ENCODE measurements around the gene GABRP. TPM values are rescaled to one million over a fixed set of nuclear protein-coding genes. Genes with fewer than 3 reads are reported as not detected.
"Not testable (repeated sequence)": the region's sequence is repeated elsewhere in the genome, so short reads cannot be mapped to it uniquely, and the experiment has no call there.

GABRP gene
- total RNA-seq, 1 donor from 2014 or later = 0.45 TPM

- peak; percentile 27 for ATAC-seq
- DNase-seq (ENCODE audit: low spot score) = no peak
- intact Hi-C loops (cut with DNase I) = no loop called here
Observed at GRCh38 chr5:170752257-170753215, 31.0 kb upstream of the GABRP start.

- intact Hi-C loops (cut with DNase I) = no loop called here
- DNase-seq (ENCODE audit: low spot score) (no peak), ATAC-seq (no peak)
Observed at GRCh38 chr5:170753311-170753710, 30.2 kb upstream of the GABRP start.

GRCh38 chr5:170754508-170754907 is 29.0 kb upstream of the GABRP start:
- intact Hi-C loops (cut with DNase I); DNase-seq (ENCODE audit: low spot score); ATAC-seq: not testable (repeated sequence)

GRCh38 chr5:170755679-170756456 is 27.7 kb upstream of the GABRP start:
- no peak for DNase-seq (ENCODE audit: low spot score)
- peak; percentile 67 for ATAC-seq
- intact Hi-C loops (cut with DNase I) = no loop called here

GRCh38 chr5:170756691-170757090 is 26.8 kb upstream of the GABRP start:
- intact Hi-C loops (cut with DNase I) = no loop called here
- DNase-seq (ENCODE audit: low spot score) = no peak
- peak; percentile 28 for ATAC-seq

- ATAC-seq = peak; percentile 73
- no peak for DNase-seq (ENCODE audit: low spot score)
- intact Hi-C loops (cut with DNase I) = no loop called here
Observed at GRCh38 chr5:170757182-170757601, 26.3 kb upstream of the GABRP start.

- no peak for ATAC-seq
- no peak for DNase-seq (ENCODE audit: low spot score)
- intact Hi-C loops (cut with DNase I) = no loop called here
Observed at GRCh38 chr5:170757669-170758068, 25.9 kb upstream of the GABRP start.

GRCh38 chr5:170758481-170758880 is 25.0 kb upstream of the GABRP start:
- ATAC-seq = no peak
- intact Hi-C loops (cut with DNase I) = no loop called here

GRCh38 chr5:170760113-170760512 is 23.4 kb upstream of the GABRP start:
- no peak for DNase-seq (ENCODE audit: low spot score)
- intact Hi-C loops (cut with DNase I) = no loop called here
- ATAC-seq = no peak

More at GRCh38 chr5:170758481-170758880, 25.0 kb upstream of the GABRP start:
- DNase-seq (ENCODE audit: low spot score) = no peak

GRCh38 chr5:170761048-170761707 is 22.3 kb upstream of the GABRP start:
- DNase-seq (ENCODE audit: low spot score) (no peak), ATAC-seq (no peak)
- intact Hi-C loops (cut with DNase I) = no loop called here

GRCh38 chr5:170761708-170762066 is 21.8 kb upstream of the GABRP start:
- no peak for ATAC-seq
- intact Hi-C loops (cut with DNase I) = no loop called here

GRCh38 chr5:170762298-170762697 is 21.2 kb upstream of the GABRP start:
- ATAC-seq; intact Hi-C loops (cut with DNase I); DNase-seq (ENCODE audit: low spot score): not testable (repeated sequence)

More at GRCh38 chr5:170761708-170762066, 21.8 kb upstream of the GABRP start:
- DNase-seq (ENCODE audit: low spot score) = no peak

GRCh38 chr5:170765868-170766267 is 17.7 kb upstream of the GABRP start:
- ATAC-seq; DNase-seq (ENCODE audit: low spot score); intact Hi-C loops (cut with DNase I): not testable (repeated sequence)

- DNase-seq (ENCODE audit: low spot score) (no peak), ATAC-seq (no peak)
- intact Hi-C loops (cut with DNase I) = no loop called here
Observed at GRCh38 chr5:170769246-170769645, 14.3 kb upstream of the GABRP start.

GRCh38 chr5:170769898-170770416 is 13.6 kb upstream of the GABRP start:
- ATAC-seq = no peak
- DNase-seq (ENCODE audit: low spot score) = no peak
- intact Hi-C loops (cut with DNase I) = no loop called here

- no peak for DNase-seq (ENCODE audit: low spot score)
- intact Hi-C loops (cut with DNase I) = no loop called here
Observed at GRCh38 chr5:170771496-170771895, 12.0 kb upstream of the GABRP start.

GRCh38 chr5:170773024-170773985 is 10.2 kb upstream of the GABRP start:
- intact Hi-C loops (cut with DNase I) = no loop called here
- DNase-seq (ENCODE audit: low spot score) = no peak
- no peak for ATAC-seq

More at GRCh38 chr5:170771496-170771895, 12.0 kb upstream of the GABRP start:
- no peak for ATAC-seq

- intact Hi-C loops (cut with DNase I) = no loop called here
- DNase-seq (ENCODE audit: low spot score) (no peak), ATAC-seq (no peak)
Observed at GRCh38 chr5:170774831-170775230, 8.7 kb upstream of the GABRP start.

Data from sciatic nerve (tissue), 2 donors.